GM12892 (cell line): ENCODE data around the gene CENPB.

ENCODE experiments used
- POLR2A ChIP-seq: IDR thresholded peaks from 2 replicates; pipeline ENCODE4 v1.6.1; 2011; ENCODE audit warnings: low read depth, low read length, control low read depth
- POLR2AphosphoS5 ChIP-seq: IDR thresholded peaks from 2 replicates; pipeline ENCODE4 v1.6.1; 2011; ENCODE audit warnings: low read depth, low read length, control low read depth

GRCh38 chr20:3739926-3740451 lies 46.6 kb downstream of the CENPB start:
- TF ChIP-seq POLR2AphosphoS5 (no peak), POLR2A (no peak)
